Stomach (tissue), 9 donors: ENCODE measurements around the gene NFE2L3. TPM values are rescaled to one million over a fixed set of nuclear protein-coding genes. Genes with fewer than 3 reads are reported as not detected.

Source experiments
- DNase-seq, 2 donors: peaks; one replicate each; pipeline versions ENCODE4 v3.0.0 to v3.0.0-alpha.2; 2013 to 2019
- H3K27ac ChIP-seq, 5 donors: fragments of 200-600 bp in 4 of 5; sonication (generic) in 4 of 5; one replicate each; pipeline ENCODE4 v1.5.1; 2013 to 2019; ENCODE audit warnings: mild to moderate bottlenecking in 1 of 5, moderate library complexity in 1 of 5
- H3K27me3 ChIP-seq, 3 donors: fragments of 200-600 bp; sonication (generic); one replicate each; pipeline ENCODE4 v1.5.1; 2017 to 2019; ENCODE audit warnings: mixed run types in 1 of 3
- H3K36me3 ChIP-seq, 4 donors: fragments of 200-600 bp; sonication (generic); 1 replicate in 3 of 4; 2 replicates in 1 of 4; pipeline ENCODE4 v1.5.1; 2016 to 2019
- H3K4me1 ChIP-seq, 4 donors: fragments of 200-600 bp; sonication (generic); one replicate each; pipeline ENCODE4 v1.5.1; 2016 to 2019
- H3K4me3 ChIP-seq, 4 donors: fragments of 200-600 bp; sonication (generic) in 3 of 4; one replicate each; pipeline ENCODE4 v1.5.1; 2016 to 2019; ENCODE audit warnings: mild to moderate bottlenecking in 1 of 4
- H3K9me3 ChIP-seq, 4 donors: fragments of 200-600 bp; sonication (generic); one replicate each; pipeline ENCODE4 v1.5.1; 2016 to 2019
- EP300 ChIP-seq: sonication (generic); formaldehyde crosslinking; IDR thresholded peaks from one replicate; pipeline ENCODE4 v1.6.1; 2017; ENCODE audit warnings: antibody characterized with exemption
- POLR2A ChIP-seq, 4 donors: fragments of 450-650 bp; IDR thresholded peaks; one replicate each; pipeline ENCODE4 v1.6.1; 2016; ENCODE audit warnings: antibody characterized with exemption in 4 of 4, control low read depth in 2 of 4, mild to moderate bottlenecking in 1 of 4, moderate library complexity in 1 of 4
- POLR2AphosphoS5 ChIP-seq, 3 donors: sonication (generic); formaldehyde crosslinking; IDR thresholded peaks; one replicate each; pipeline ENCODE4 v1.6.1; 2016; ENCODE audit warnings: antibody characterized with exemption in 3 of 3
- WGBS, 5 donors: extraction: QIAGEN DNeasy Blood & Tissue Kit in 3 of 5; methylation state at CpG; one replicate each; pipeline versions ENCODE4 v1.1.5 to v1.1.7; 2013 to 2018; 5-methylcytosine and 5-hydroxymethylcytosine counted together
- intact Hi-C: fragments of 100-400 bp; cut with DNase I; formaldehyde crosslinking; loops from one replicate; pipeline ENCODE4 v1.15.1; 2023; ENCODE audit warnings: low total_unique reads
- polyA plus RNA-seq, 3 donors: library from polyadenylated mRNA; stranded (reverse); fragments of 200-250 nt; gene quantifications; one replicate each; pipeline ENCODE4 v1.2.3, GENCODE V29; 2013
- total RNA-seq, 5 donors: library from RNA; depleted of rRNA; stranded (reverse); fragments of >200 nt; gene quantifications; one replicate each; pipeline versions ENCODE4 v1.1.0 to v1.2.3, GENCODE V29; 2014 to 2016
- TF ChIP-seq, protein P1 (sequence below), 7 experiments: fragments of 450-650 bp in 4 of 7; fragments of 200-600 bp in 3 of 7; sonication (generic) in 3 of 7; IDR thresholded peaks; one replicate each; pipeline ENCODE4 v1.5.1; 2016 to 2019; ENCODE audit warnings: antibody characterized with exemption in 7 of 7, control low read depth in 2 of 7, mild to moderate bottlenecking in 1 of 7
- donor health status: healthy with polysubstance abuse.
- donor health status: Bipolar disorder and iron deficiency.
- donor health status: healthy.

The NFE2L3 gene
- total and polyA plus RNA-seq, 8 donors: 1.4 to 7.7 (median 4.9) TPM; not detected in 1

DNA sequence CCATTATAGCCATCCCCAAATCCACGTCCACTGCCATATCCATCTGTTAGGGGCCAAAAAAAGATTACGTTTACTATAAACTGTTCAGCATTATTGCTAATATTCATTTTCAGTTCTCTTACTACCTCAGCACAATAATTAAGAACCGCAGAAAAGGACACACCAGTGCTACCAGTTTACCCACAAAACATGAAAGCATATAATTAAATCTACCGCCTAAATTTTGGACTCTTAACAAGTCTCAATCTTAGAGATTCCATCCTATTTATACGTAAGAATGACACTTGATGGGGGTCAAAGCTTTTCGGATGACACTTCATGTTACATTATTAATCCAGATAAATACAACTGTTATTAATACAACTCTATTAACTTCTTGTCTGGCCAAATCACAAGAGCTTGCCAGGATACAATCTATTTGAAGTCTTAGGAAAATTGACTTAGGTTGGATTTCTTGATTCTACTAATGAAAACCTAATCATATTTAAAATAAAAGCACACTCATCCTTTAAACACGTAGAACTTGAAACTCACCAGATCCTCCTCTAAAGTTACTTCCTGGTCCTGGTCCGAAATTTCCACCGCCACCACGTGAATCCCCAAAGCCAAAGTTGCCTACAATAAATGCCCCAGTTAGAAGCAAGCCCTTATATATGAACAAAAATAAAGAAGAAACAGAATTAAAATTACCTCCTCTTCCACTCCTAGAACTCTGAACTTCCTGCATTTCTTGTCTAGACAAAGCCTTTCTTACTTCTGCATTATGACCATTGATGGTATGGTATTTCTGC lies 44.1 kb downstream of the NFE2L3 start:
- no peaks in the 10 kb centered on the region for H3K9me3 ChIP-seq
- H3K27me3 ChIP-seq: no peaks in the 10 kb centered on the region
- WGBS, 5 donors: 27 to 39% (median 34%) methylated on average over 10 of the region's 10 CpGs
- H3K4me1 ChIP-seq: peaks cover 55 to 69% (median 62%) of the 10 kb centered on the region in 4 donors
- TF ChIP-seq POLR2A (IDR thresholded peaks at IDR 0.05) (no peak), EP300 (no peak), POLR2AphosphoS5 (IDR thresholded peaks at IDR 0.05) (no peak)
- TF ChIP-seq, protein P1, sequence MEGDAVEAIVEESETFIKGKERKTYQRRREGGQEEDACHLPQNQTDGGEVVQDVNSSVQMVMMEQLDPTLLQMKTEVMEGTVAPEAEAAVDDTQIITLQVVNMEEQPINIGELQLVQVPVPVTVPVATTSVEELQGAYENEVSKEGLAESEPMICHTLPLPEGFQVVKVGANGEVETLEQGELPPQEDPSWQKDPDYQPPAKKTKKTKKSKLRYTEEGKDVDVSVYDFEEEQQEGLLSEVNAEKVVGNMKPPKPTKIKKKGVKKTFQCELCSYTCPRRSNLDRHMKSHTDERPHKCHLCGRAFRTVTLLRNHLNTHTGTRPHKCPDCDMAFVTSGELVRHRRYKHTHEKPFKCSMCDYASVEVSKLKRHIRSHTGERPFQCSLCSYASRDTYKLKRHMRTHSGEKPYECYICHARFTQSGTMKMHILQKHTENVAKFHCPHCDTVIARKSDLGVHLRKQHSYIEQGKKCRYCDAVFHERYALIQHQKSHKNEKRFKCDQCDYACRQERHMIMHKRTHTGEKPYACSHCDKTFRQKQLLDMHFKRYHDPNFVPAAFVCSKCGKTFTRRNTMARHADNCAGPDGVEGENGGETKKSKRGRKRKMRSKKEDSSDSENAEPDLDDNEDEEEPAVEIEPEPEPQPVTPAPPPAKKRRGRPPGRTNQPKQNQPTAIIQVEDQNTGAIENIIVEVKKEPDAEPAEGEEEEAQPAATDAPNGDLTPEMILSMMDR (IDR thresholded peaks at IDR 0.05): no peak
- peaks cover 64 to 68% (median 66%) of the 10 kb centered on the region in 4 donors for H3K36me3 ChIP-seq
- peak overlapping the region in 4 of 5 donors; percentile 12 to 100 (median 42) for H3K27ac ChIP-seq
- H3K4me3 ChIP-seq: peak overlapping the region in 3 of 4 donors; percentile 9 to 93 (median 92)
- DNase-seq: no peak
- intact Hi-C loops: no loop called here

DNA sequence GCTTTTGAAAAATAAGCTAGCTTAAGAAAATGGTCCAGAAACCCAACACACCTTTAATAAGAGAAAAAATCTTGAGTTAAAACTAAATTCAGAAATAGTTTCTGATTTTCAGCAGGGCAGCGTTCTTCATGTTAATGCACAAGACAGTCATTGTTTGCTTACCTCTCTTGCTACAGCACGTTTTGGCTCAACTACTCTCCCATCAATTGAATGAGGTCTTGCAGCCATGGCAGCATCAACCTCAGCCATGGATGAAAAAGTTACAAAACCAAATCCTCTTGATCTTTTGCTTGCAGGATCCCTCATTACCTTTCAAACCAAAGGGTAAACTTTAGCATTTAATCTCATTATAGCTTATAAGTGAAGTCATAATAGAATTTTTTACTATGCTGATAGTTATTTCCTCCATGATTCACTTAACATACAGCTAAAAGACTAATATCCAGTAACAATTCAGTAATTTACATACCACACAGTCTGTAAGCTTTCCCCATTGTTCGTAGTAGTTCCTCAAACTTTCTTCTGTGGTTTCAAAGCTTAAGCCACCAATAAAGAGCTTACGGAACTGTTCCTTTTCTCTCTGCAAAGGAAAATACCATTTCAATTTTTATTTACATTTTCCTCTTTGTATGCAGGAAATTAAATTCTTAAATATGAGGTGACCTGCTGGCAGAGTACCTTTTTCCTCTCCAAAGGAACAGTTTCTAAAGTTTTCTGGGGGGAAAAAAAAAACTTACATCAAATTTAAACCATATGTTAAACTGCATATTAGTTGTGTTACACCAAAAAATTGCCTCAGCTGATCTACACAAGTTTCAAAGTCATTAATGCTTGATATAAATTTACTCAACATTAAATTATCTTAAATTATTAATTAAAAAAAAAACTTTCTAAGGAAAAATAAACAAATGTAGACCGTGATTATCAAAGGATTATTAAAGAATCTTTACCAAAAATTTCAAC lies 45.4 kb downstream of the NFE2L3 start:
- peaks cover 50 to 54% (median 52%) of the 10 kb centered on the region in 4 donors for H3K36me3 ChIP-seq
- TF ChIP-seq POLR2AphosphoS5 (IDR thresholded peaks at IDR 0.05) (no peak), POLR2A (IDR thresholded peaks at IDR 0.05) (no peak), EP300 (no peak)
- TF ChIP-seq, protein P1 (IDR thresholded peaks at IDR 0.05): no peak
- no peak for DNase-seq
- peak overlapping the region; percentile 92 to 96 (median 94) for H3K4me3 ChIP-seq
- no peaks in the 10 kb centered on the region for H3K9me3 ChIP-seq
- peaks cover 51 to 58% (median 54%) of the 10 kb centered on the region in 4 donors for H3K4me1 ChIP-seq
- intact Hi-C loops: no loop called here
- whole genome bisulfite sequencing, 5 donors: 3 to 7% (median 5%) methylated on average over 5 of the region's 5 CpGs
- no peaks in the 10 kb centered on the region for H3K27me3 ChIP-seq
- H3K27ac ChIP-seq: peak overlapping the region in 3 of 5 donors; percentile 98 to 100 (median 100)

DNA sequence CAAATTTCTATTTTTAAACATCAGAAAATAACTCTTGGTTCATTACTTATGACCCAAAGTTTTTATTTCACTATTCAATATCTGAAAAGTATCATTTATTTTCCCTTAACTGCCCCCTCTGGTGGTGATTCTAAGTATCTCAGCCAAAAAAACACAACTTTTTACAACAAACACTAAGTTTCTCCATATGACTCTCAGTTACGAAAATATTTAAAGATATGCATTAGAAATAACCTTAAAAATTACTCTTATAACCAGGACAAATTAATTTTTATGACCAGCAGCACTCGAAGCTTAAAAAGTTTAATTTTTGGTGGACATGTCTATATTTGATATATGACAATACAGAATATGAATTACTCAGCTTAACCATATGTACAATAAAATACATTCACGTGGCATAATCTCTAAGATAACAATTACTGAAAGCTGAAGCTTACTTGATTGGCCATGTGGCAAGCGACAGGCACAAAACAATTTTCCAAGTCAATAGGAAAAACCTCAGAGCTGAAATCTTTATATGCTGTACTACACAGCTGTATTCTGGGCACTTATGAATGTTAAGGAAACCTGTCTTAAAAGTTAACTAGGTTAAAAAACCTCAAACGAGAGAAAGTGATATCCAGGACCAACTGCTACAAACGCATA lies 46.3 kb downstream of the NFE2L3 start:
- WGBS, 5 donors: 0 to 1% (median 0%) methylated on average over 6 of the region's 6 CpGs
- no peak for TF ChIP-seq POLR2A (IDR thresholded peaks at IDR 0.05)
- TF ChIP-seq, protein P1 (IDR thresholded peaks at IDR 0.05): peak in 5 of 7 experiments; percentile 44 to 77 (median 70)
- no peaks in the 10 kb centered on the region for H3K9me3 ChIP-seq
- intact Hi-C loops: no loop called here
- peaks cover 42 to 46% (median 44%) of the 10 kb centered on the region in 4 donors for H3K36me3 ChIP-seq
- no peaks in the 10 kb centered on the region for H3K27me3 ChIP-seq
- peak in 1 of 2 donors; percentile 68 for DNase-seq
- peak overlapping the region; percentile 92 to 96 (median 94) for H3K4me3 ChIP-seq
- peak overlapping the region in 4 of 5 donors; percentile 98 to 100 (median 100) for H3K27ac ChIP-seq
- H3K4me1 ChIP-seq: peaks cover 43 to 58% (median 52%) of the 10 kb centered on the region in 4 donors

DNA sequence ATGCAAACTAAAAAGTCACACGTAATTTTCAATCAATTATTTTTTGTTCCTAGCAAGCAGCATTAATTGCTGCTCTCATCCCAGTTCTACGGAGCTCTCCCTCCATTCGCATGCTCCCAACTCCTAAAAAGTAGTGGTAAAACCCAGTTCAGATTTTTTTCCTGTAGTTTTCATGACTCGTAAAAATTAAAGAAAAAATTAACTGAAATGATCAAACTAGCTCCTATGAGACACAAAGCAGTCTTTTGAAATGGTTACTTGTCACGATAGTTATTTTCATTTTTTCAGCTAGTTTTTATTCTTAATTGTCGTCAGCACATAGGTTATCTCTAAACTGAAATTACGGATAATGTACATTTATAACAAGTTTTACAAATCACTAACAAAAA lies 46.8 kb downstream of the NFE2L3 start:
- peaks cover 42 to 58% (median 52%) of the 10 kb centered on the region in 4 donors for H3K4me1 ChIP-seq
- no peak for DNase-seq
- intact Hi-C loops: no loop called here
- TF ChIP-seq EP300 (no peak), POLR2AphosphoS5 (IDR thresholded peaks at IDR 0.05) (no peak), POLR2A (IDR thresholded peaks at IDR 0.05) (no peak)
- TF ChIP-seq, protein P1 (IDR thresholded peaks at IDR 0.05): no peak
- H3K4me3 ChIP-seq: peak overlapping the region; percentile 92 to 96 (median 94)
- H3K9me3 ChIP-seq: no peaks in the 10 kb centered on the region
- 0 to 1% (median 0%) methylated on average over 7 of the region's 7 CpGs for WGBS, 5 donors
- H3K36me3 ChIP-seq: peaks cover 37 to 40% (median 39%) of the 10 kb centered on the region in 4 donors
- H3K27me3 ChIP-seq: no peaks in the 10 kb centered on the region
- peak overlapping the region in 4 of 5 donors; percentile 98 to 100 (median 100) for H3K27ac ChIP-seq
